DMS153 treated with DMSO at 0.1 percent for 48 hours (cell line): ENCODE data around the gene IGF2BP3.

Experiments used
- DNase-seq: peaks from one replicate; lab custom pipeline; 2025; ENCODE audit not compliant: unreplicated experiment; lab: John Stamatoyannopoulos, UW

The IGF2BP3 gene

GRCh38 chr7:23272275-23272674, 198.0 kb downstream of the IGF2BP3 start:
- no peak for DNase-seq

GRCh38 chr7:23268746-23269145, 201.5 kb downstream of the IGF2BP3 start:
- DNase-seq, result no peak

GRCh38 chr7:23268167-23268566, 202.1 kb downstream of the IGF2BP3 start:
- no peak for DNase-seq

- no peak for DNase-seq
These were observed 202.9 kb downstream of the IGF2BP3 start for GRCh38 chr7:23267357-23267756.

- no peak for DNase-seq
These were observed 203.4 kb downstream of the IGF2BP3 start for GRCh38 chr7:23266918-23267317.

- no peak for DNase-seq
These were observed 205.3 kb downstream of the IGF2BP3 start for GRCh38 chr7:23264916-23265458.

GRCh38 chr7:23261843-23262452, 208.3 kb downstream of the IGF2BP3 start:
- DNase-seq, result peak; percentile 32

GRCh38 chr7:23260371-23260770, 209.9 kb downstream of the IGF2BP3 start:
- no peak for DNase-seq
